ENCODE results near the gene ELK1. TPM values are rescaled to one million over a fixed set of nuclear protein-coding genes. Genes with fewer than 3 reads are reported as not detected.

ELK1 gene
- total and polyA plus RNA-seq, 2 of the 4 experiments (the other 2 are of a cell fraction): 10.0 to 24.3 TPM

Small RNA genes within 50 kb of the gene (microRNA-seq; reads per million reads assigned to microRNA genes)
- 0 to 8.3 reads per million in 2 experiments for gene MIR4769 (ENCODE audit: insufficient read depth in 1 of 2, insufficient read length in 1 of 2, unreplicated experiment in 1 of 2)

Small RNA genes within 50 kb of the gene (small RNA-seq; reads per million reads assigned to genes)
- gene MIR4769: 0 reads per million in 5 experiments

Other genes starting within 250 kb of the ELK1 start
- gene ZNF41, start 167.3 kb downstream of the ELK1 start, total RNA-seq (2012; rRNA removed): 7.8 and 8.1 TPM in 2 replicates
- gene ZNF41, start 167.3 kb downstream of the ELK1 start, polyA plus RNA-seq (2012; rRNA removed): 2.8 and 3.0 TPM in 2 replicates
- 9.1 and 10.8 TPM in 2 replicates for gene ARAF, start 89.4 kb downstream of the ELK1 start, total RNA-seq (2012; rRNA removed)
- 52.2 and 54.2 TPM in 2 replicates for gene ARAF, start 89.4 kb downstream of the ELK1 start, polyA plus RNA-seq (2012; rRNA removed)
- gene TIMP1, start 68.1 kb downstream of the ELK1 start, total RNA-seq (2012; rRNA removed): 407 and 512 TPM in 2 replicates
- gene TIMP1, start 68.1 kb downstream of the ELK1 start, polyA plus RNA-seq (2012; rRNA removed): 3,078 and 3,290 TPM in 2 replicates
- under 0.01 TPM in 2 replicates for gene SYN1, start 30.7 kb downstream of the ELK1 start, total RNA-seq (2012; rRNA removed)
- 0.56 and 0.63 TPM in 2 replicates for gene SYN1, start 30.7 kb downstream of the ELK1 start, polyA plus RNA-seq (2012; rRNA removed)
- gene CFP, start 20.6 kb downstream of the ELK1 start, total RNA-seq (2012; rRNA removed): under 0.01 TPM in 2 replicates
- 0.14 and 0.16 TPM in 2 replicates for gene CFP, start 20.6 kb downstream of the ELK1 start, polyA plus RNA-seq (2012; rRNA removed)
- 128 and 164 TPM in 2 replicates for gene UXT, start 8.6 kb upstream of the ELK1 start, total RNA-seq (2012; rRNA removed)
- 106 and 116 TPM in 2 replicates for gene UXT, start 8.6 kb upstream of the ELK1 start, polyA plus RNA-seq (2012; rRNA removed)
- 4.5 and 5.6 TPM in 2 replicates for gene ZNF81, start 186.3 kb upstream of the ELK1 start, total RNA-seq (2012; rRNA removed)
- gene ZNF81, start 186.3 kb upstream of the ELK1 start, polyA plus RNA-seq (2012; rRNA removed): 2.1 TPM in 2 replicates

Data from IMR-90 (cell line).